Chondrocyte (in vitro differentiated cells): ENCODE measurements around the gene PYGB. TPM values are rescaled to one million over a fixed set of nuclear protein-coding genes. Genes with fewer than 3 reads are reported as not detected.

ENCODE experiments used
- DNase-seq: peaks from one replicate; pipeline ENCODE4 v3.0.0; 2021; ENCODE audit warnings: mixed read lengths, low spot score
- H3K27ac Mint-ChIP-seq: one replicate; pipeline ENCODE4 v1.8.0; 2021; ENCODE audit warnings: mild to moderate bottlenecking, moderate library complexity, mixed read lengths; ENCODE audit not compliant: unreplicated experiment
- H3K27me3 Mint-ChIP-seq: 2 replicates; pipeline ENCODE4 v1.8.0; 2021; ENCODE audit warnings: low read depth, mixed read lengths
- H3K36me3 Mint-ChIP-seq: 2 replicates; pipeline ENCODE4 v1.8.0; 2021; ENCODE audit warnings: low read depth, mixed read lengths
- H3K4me1 Mint-ChIP-seq: 2 replicates; pipeline ENCODE4 v1.8.0; 2021; ENCODE audit warnings: low read depth, mild to moderate bottlenecking, mixed read lengths
- H3K4me3 Mint-ChIP-seq: one replicate; pipeline ENCODE4 v1.8.0; 2021; ENCODE audit warnings: mild to moderate bottlenecking, moderate library complexity, mixed read lengths; ENCODE audit not compliant: unreplicated experiment
- H3K9me3 Mint-ChIP-seq: 2 replicates; pipeline ENCODE4 v1.8.0; 2021; ENCODE audit warnings: low read depth, mixed read lengths
- total RNA-seq: library from RNA; stranded (reverse); gene quantifications from 3 replicates; pipeline ENCODE4 v1.2.1, GENCODE V29; 2021
- TF ChIP-seq, protein P1 (sequence below): fragments of 200-600 bp; sonication (generic); IDR thresholded peaks from 2 replicates; pipeline ENCODE4 v1.5.0; 2021; ENCODE audit warnings: antibody characterized with exemption, mild to moderate bottlenecking, moderate library complexity

The PYGB gene
- total RNA-seq, 1 donor from 2014 or later = 171 TPM

DNA sequence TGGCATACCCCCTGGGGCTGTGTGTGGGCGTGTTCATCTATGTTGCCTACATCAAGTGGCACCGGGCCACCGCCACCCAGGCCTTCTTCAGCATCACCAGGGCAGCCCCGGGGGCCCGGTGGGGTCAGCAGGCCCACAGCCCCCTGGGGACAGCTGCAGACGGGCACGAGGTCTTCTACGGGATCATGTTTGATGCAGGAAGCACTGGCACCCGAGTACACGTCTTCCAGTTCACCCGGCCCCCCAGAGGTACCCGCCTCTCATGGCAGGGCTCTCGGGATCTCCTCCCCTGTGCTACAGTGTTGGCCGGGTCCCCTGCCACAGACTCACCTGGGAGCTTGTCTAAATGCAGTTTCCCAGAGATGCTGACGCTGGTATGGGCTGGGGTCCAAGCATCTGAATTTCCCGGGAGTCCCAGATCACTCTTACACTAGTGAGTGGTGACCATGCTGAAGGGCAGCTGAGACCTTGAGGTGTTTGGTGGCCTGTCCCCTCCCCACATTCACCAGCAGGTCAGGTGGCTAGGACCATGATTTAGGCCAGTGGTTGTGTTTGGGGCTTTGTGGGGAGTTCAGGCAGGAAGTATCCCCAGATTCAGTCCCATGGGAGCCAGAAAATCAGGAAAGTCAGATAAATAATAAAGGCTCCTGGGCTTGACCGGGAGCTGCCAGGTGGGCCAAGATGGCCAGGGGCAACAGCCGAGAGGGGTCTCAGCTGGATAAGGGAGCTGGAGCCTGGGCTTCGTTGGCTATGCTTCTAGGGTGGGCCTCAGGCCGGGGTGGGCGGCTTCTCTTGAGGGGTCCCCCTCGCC, 40.5 kb upstream of the PYGB start:
- Mint-ChIP-seq H3K27ac (no peak overlapping the region), H3K9me3 (no peaks in the 10 kb centered on the region), H3K36me3 (peaks cover 14% of the 10 kb centered on the region), H3K4me3 (no peak overlapping the region), H3K4me1 (peaks cover 36% of the 10 kb centered on the region), H3K27me3 (no peaks in the 10 kb centered on the region)
- TF ChIP-seq, protein P1, sequence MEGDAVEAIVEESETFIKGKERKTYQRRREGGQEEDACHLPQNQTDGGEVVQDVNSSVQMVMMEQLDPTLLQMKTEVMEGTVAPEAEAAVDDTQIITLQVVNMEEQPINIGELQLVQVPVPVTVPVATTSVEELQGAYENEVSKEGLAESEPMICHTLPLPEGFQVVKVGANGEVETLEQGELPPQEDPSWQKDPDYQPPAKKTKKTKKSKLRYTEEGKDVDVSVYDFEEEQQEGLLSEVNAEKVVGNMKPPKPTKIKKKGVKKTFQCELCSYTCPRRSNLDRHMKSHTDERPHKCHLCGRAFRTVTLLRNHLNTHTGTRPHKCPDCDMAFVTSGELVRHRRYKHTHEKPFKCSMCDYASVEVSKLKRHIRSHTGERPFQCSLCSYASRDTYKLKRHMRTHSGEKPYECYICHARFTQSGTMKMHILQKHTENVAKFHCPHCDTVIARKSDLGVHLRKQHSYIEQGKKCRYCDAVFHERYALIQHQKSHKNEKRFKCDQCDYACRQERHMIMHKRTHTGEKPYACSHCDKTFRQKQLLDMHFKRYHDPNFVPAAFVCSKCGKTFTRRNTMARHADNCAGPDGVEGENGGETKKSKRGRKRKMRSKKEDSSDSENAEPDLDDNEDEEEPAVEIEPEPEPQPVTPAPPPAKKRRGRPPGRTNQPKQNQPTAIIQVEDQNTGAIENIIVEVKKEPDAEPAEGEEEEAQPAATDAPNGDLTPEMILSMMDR = no peak
- peak; percentile 85 for DNase-seq

DNA sequence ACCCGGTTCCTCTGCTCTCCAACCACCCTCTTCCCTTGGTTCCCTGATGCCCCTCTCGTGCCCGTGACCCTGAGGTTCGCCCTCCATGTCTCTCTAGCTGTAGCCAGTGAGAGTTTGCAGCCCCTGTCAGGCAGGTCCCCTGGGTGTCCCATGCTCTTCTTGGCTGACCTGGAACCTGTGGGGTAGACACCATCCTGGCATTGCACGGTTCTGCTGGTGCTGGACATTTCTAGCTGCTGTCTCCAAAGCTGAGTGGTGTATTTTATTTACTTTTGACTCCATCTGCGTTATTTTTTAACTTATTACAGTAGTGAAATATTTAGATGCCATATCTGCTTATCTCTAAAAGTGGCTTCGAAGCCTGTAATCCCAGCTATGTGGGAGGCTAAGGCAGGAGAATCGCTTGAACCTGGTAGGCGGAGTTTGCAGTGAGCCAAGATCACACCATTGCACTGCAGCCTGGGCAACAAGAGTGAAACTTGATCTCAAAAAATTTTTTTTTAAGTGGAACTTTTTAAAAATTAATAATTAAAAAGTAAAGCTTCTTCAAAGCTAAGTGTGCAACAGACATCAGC, 39.8 kb upstream of the PYGB start:
- Mint-ChIP-seq H3K9me3 (no peaks in the 10 kb centered on the region), H3K4me3 (no peak overlapping the region)

DNA sequence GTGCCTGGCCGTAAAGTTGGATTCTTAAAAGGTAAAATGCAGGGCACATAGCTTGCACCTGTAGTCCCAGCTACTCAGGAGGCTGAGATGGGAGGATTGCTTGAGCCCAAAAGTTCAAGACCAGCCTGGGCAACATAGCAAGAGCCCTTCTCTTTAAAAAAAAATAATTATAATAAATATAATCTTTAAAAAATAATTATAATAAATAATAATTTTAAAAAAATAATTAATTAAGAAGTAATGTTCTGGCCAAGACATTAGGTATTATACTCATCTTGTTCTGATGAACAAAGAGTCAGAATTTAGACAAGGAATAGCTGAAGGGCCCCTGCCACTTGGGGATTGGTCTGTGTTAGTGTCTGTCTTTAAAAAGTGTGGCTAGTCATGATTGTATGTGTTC, 38.5 kb upstream of the PYGB start:
- H3K27me3 Mint-ChIP-seq = no peaks in the 10 kb centered on the region
- no peak overlapping the region for H3K4me3 Mint-ChIP-seq
- TF ChIP-seq, protein P1 = no peak
- no peak for DNase-seq
- H3K9me3 Mint-ChIP-seq = no peaks in the 10 kb centered on the region
- H3K4me1 Mint-ChIP-seq = peaks cover 22% of the 10 kb centered on the region
- H3K27ac Mint-ChIP-seq = no peak overlapping the region
- H3K36me3 Mint-ChIP-seq = peaks cover 14% of the 10 kb centered on the region

More for the DNA sequence above, 39.8 kb upstream of the PYGB start:
- TF ChIP-seq, protein P1 = no peak
- Mint-ChIP-seq H3K27ac (peak overlapping the region; percentile 45), H3K4me1 (peaks cover 35% of the 10 kb centered on the region), H3K36me3 (peaks cover 14% of the 10 kb centered on the region), H3K27me3 (no peaks in the 10 kb centered on the region)
- no peak for DNase-seq

DNA sequence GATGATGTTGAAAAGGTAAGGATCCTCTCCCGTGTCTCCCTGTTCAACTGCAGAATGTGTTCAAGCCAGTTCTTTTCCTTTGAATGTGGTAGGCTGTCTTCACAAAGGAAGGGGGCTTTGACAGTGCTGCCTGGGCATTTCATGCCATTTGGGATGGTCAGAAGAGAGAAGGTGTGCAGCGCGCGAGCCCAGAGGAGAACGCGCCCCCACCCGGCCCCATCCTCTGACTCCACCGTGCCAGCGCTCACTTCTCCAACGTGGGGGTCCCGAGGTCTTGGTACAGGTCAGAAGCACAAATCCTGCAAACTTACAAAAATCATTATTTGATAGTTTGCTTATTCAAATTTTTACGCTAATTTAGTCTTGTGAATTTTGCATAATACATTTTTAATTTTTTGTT, 38.0 kb upstream of the PYGB start:
- no peaks in the 10 kb centered on the region for H3K27me3 Mint-ChIP-seq
- peaks cover 17% of the 10 kb centered on the region for H3K4me1 Mint-ChIP-seq
- TF ChIP-seq, protein P1 = no peak
- no peak for DNase-seq
- no peak overlapping the region for H3K27ac Mint-ChIP-seq
- peaks cover 14% of the 10 kb centered on the region for H3K36me3 Mint-ChIP-seq
- no peaks in the 10 kb centered on the region for H3K9me3 Mint-ChIP-seq
- H3K4me3 Mint-ChIP-seq = no peak overlapping the region

DNA sequence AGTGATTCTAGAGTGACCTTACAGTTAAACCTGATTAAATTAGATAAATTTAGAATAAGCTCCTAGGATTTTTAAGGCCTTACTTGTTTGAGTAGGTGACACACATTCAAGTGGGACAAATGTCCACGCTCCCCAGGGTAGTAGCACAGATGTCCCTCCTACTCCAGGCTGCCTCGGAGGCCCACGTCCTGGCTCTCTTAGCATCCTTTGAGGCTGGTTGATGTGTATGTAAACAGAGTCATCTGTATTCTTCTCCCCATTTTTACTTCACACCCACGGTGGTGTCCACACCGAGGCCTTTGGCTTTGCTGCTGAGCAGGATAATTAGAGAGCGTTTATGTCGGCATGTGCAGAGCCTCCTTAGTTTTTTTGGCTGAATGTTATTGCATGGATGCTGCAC, 36.6 kb upstream of the PYGB start:
- Mint-ChIP-seq H3K27ac (no peak overlapping the region), H3K4me3 (no peak overlapping the region)

More for the DNA sequence above, 36.6 kb upstream of the PYGB start:
- no peaks in the 10 kb centered on the region for H3K9me3 Mint-ChIP-seq
- peaks cover 6% of the 10 kb centered on the region for H3K4me1 Mint-ChIP-seq
- H3K36me3 Mint-ChIP-seq = peaks cover 21% of the 10 kb centered on the region
- TF ChIP-seq, protein P1 = no peak
- H3K27me3 Mint-ChIP-seq = no peaks in the 10 kb centered on the region
- DNase-seq = no peak
